Loucy (cell line): ENCODE results near the gene DBX2.

Source experiments
- CTCF ChIP-seq: fragments of 200-600 bp; sonication (generic); conservative IDR thresholded peaks from 2 replicates; pipeline ENCODE4 v1.5.1; 2014; ENCODE audit warnings: mild to moderate bottlenecking, antibody characterized with exemption, low read length
- EZH2phosphoT487 ChIP-seq: fragments of 200-600 bp; IDR thresholded peaks from 2 replicates; pipeline ENCODE4 v1.6.1; 2018; ENCODE audit warnings: antibody characterized with exemption, mild to moderate bottlenecking, moderate library complexity, borderline replicate concordance

- TF ChIP-seq CTCF = no peak
- TF ChIP-seq EZH2phosphoT487 = no peak
These were observed 36.5 kb downstream of the DBX2 start for GRCh38 chr12:45014396-45014795.
